ENCODE measurements around the gene MEX3D. TPM values are rescaled to one million over a fixed set of nuclear protein-coding genes. Genes with fewer than 3 reads are reported as not detected.
"Not testable (repeated sequence)": the region's sequence is repeated elsewhere in the genome, so short reads cannot be mapped to it uniquely, and the experiment has no call there.

MEX3D gene
- total and polyA plus RNA-seq, 4 experiments from 2014 or later = 0.16 to 4.9 (median 4.5) TPM; not detected in 1

DNA sequence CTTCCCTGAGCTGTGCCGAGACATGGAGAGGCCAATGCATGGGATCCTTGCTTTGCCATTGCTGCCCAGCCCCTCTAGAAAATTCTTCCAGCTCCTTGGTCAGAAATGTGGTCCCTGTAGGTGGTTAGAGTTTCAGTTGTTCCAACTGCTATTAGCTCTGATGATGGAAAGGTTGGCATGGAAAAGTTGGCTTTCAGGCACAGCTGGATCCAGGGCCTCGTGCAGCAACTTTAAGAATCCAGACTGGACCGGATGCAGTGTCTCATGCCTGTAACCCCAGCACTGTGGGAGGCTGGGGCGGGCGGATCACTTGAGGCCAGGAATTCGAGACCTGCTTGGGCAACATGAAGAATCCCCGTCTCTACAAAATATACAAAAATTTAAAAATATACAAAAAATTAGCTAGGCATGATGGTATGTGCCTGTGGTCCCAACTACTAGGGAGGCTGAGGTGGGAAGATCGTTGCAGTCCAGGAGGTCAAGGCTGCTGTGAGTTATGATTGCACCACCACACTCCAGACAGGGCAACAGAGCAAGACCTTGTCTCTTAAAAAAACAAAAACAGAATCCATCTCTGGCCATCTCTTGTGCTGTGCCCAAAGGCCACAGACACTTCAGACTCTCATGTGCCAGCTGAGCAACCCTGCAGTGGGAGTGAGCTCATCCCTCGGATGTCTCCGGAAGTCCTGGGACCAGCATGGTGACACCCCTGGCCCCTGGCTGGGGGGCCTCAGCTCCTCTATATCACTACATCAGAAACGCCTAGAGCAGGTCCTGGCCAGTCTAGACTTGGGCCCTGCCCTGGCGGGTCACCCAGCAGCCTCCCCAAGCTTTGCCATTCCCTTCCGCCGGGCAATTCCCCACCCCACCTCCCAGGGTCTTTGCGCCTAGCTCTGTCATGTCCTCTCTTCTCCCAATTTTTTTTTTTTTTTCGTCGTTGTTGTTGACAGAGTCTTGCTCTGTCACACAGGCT lies 16.8 kb downstream of the MEX3D start:
- H3K9me3 ChIP-seq (ENCODE audit: control insufficient read depth in 1 of 2, low read length in 2 of 2) = no peaks in the 10 kb centered on the region
- H3K27me3 Mint-ChIP-seq = peaks cover 3 to 15% of the 10 kb centered on the region in 2 donors
- no peak for DNase-seq
- ChIA-PET CTCF (ENCODE audit: partially characterized antibody) (interaction anchor here (1.1 to 1.2 kb wide), 2 partner anchors 8 to 275 kb away, joined by 3 read pairs; no protein-coding TSS in a partner anchor), POLR2A (ENCODE audit: partially characterized antibody) (no interaction called here)
- peak overlapping the region in 1 of 7 donors; percentile 63 for H3K27ac Mint-ChIP-seq
- no peaks in the 10 kb centered on the region for H3K36me3 Mint-ChIP-seq
- no peaks in the 10 kb centered on the region for H3K27me3 ChIP-seq (ENCODE audit: insufficient read depth, low read length)
- peaks cover 0 to 2% (median 0%) of the 10 kb centered on the region in 4 donors for H3K4me1 Mint-ChIP-seq
- H3K4me3 ChIP-seq (ENCODE audit: low read length in 2 of 2) = no peak overlapping the region
- H3K9me3 Mint-ChIP-seq = no peaks in the 10 kb centered on the region
- no peak overlapping the region for H3K4me3 Mint-ChIP-seq
- no peak overlapping the region for H3K27ac ChIP-seq (ENCODE audit: low read depth, low read length)
- intact Hi-C loops (cut with micrococcal nuclease) = no loop called here
- no peaks in the 10 kb centered on the region for H3K4me1 ChIP-seq (ENCODE audit: insufficient read depth, low read length)
- no peaks in the 10 kb centered on the region for H3K36me3 ChIP-seq (ENCODE audit: insufficient read depth, low read length)

- no peaks in the 10 kb centered on the region for H3K9me3 Mint-ChIP-seq
- no peak overlapping the region for H3K27ac Mint-ChIP-seq
- H3K4me1 ChIP-seq (ENCODE audit: insufficient read depth, low read length) = no peaks in the 10 kb centered on the region
- DNase-seq = no peak
- H3K27me3 Mint-ChIP-seq = peaks cover 8 to 19% of the 10 kb centered on the region in 2 donors
- no peaks in the 10 kb centered on the region for H3K27me3 ChIP-seq (ENCODE audit: insufficient read depth, low read length)
- ChIA-PET POLR2A (ENCODE audit: partially characterized antibody) (no interaction called here), CTCF (ENCODE audit: partially characterized antibody) (interaction anchor here (4.0 kb wide), 1 partner anchor 123 kb away, joined by 52 read pairs; no protein-coding TSS in a partner anchor)
- no peaks in the 10 kb centered on the region for H3K36me3 Mint-ChIP-seq
- no peak overlapping the region for H3K27ac ChIP-seq (ENCODE audit: low read depth, low read length)
- H3K4me1 Mint-ChIP-seq = peaks cover 0 to 6% (median 2%) of the 10 kb centered on the region in 4 donors
- intact Hi-C loops (cut with micrococcal nuclease) = no loop called here
- no peaks in the 10 kb centered on the region for H3K36me3 ChIP-seq (ENCODE audit: insufficient read depth, low read length)
- H3K4me3 Mint-ChIP-seq = no peak overlapping the region
- H3K9me3 ChIP-seq (ENCODE audit: control insufficient read depth in 1 of 2, low read length in 2 of 2) = no peaks in the 10 kb centered on the region
- no peak overlapping the region for H3K4me3 ChIP-seq (ENCODE audit: low read length in 2 of 2)
Observed at GRCh38 chr19:1549332-1549945, 18.7 kb downstream of the MEX3D start.

DNA sequence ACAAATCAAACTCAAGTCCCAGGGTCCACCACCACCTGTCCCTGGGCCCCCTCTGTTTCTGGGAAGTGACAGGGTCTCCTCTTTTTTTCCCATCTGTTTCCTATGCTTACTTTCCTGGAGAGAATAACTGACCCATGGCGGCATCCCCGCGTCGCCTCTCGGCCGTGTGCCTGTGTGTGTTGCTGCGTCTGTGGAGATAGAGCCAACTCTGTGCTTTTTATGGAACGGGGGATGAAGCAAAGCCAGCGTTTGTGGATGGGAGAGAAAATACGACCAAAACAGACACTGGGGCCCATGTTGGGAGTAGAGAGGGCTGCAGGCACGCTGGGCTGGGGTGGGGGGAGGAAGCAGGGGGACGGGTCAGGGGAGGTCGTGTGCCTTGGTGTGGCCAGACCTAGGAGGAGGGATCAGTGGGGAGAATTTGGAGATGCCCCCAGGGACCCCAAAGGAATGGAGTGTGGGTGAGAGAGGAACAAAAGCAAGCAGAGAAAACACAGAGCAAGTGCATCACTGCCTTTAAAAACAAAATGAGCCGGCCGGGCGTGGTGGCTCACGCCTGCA lies 27.7 kb downstream of the MEX3D start:
- H3K4me1 Mint-ChIP-seq = no peaks in the 10 kb centered on the region
- intact Hi-C loops (cut with micrococcal nuclease) = no loop called here
- peaks cover 14 to 18% of the 10 kb centered on the region in 2 donors for H3K27me3 Mint-ChIP-seq

GRCh38 chr19:1539749-1540148 lies 28.4 kb downstream of the MEX3D start:
- CTCF ChIA-PET (ENCODE audit: partially characterized antibody); POLR2A ChIA-PET (ENCODE audit: partially characterized antibody); H3K27ac ChIP-seq (ENCODE audit: low read depth, low read length); H3K4me1 ChIP-seq (ENCODE audit: insufficient read depth, low read length); H3K4me3 ChIP-seq (ENCODE audit: low read length in 2 of 2); H3K9me3 Mint-ChIP-seq; H3K36me3 Mint-ChIP-seq; H3K4me3 Mint-ChIP-seq; H3K36me3 ChIP-seq (ENCODE audit: insufficient read depth, low read length); H3K4me1 Mint-ChIP-seq; DNase-seq; intact Hi-C loops (cut with micrococcal nuclease); H3K27ac Mint-ChIP-seq; H3K27me3 ChIP-seq (ENCODE audit: insufficient read depth, low read length); H3K9me3 ChIP-seq (ENCODE audit: control insufficient read depth in 1 of 2, low read length in 2 of 2): not testable (repeated sequence)
- H3K27me3 Mint-ChIP-seq = peaks cover 18% of the 10 kb centered on the region in 2 donors

More for the DNA sequence above, 27.7 kb downstream of the MEX3D start:
- POLR2A ChIA-PET (ENCODE audit: partially characterized antibody) = no interaction called here
- Histone ChIP-seq H3K4me3 (ENCODE audit: low read length in 2 of 2) (no peak overlapping the region), H3K27me3 (ENCODE audit: insufficient read depth, low read length) (no peaks in the 10 kb centered on the region), H3K4me1 (ENCODE audit: insufficient read depth, low read length) (no peaks in the 10 kb centered on the region), H3K36me3 (ENCODE audit: insufficient read depth, low read length) (no peaks in the 10 kb centered on the region), H3K9me3 (ENCODE audit: control insufficient read depth in 1 of 2, low read length in 2 of 2) (no peaks in the 10 kb centered on the region), H3K27ac (ENCODE audit: low read depth, low read length) (no peak overlapping the region)
- no peak for DNase-seq
- no peak overlapping the region for H3K4me3 Mint-ChIP-seq
- no peak overlapping the region for H3K27ac Mint-ChIP-seq
- H3K36me3 Mint-ChIP-seq = no peaks in the 10 kb centered on the region
- CTCF ChIA-PET (ENCODE audit: partially characterized antibody) = interaction anchor here (0.6 kb wide), 1 partner anchor 1212 kb away, joined by 3 read pairs; no protein-coding TSS in a partner anchor
- no peaks in the 10 kb centered on the region for H3K9me3 Mint-ChIP-seq

GRCh38 chr19:1538978-1539377 lies 29.1 kb downstream of the MEX3D start:
- H3K9me3 ChIP-seq (ENCODE audit: control insufficient read depth in 1 of 2, low read length in 2 of 2) = no peaks in the 10 kb centered on the region
- H3K27ac Mint-ChIP-seq = no peak overlapping the region
- no peak for DNase-seq
- no peak overlapping the region for H3K4me3 ChIP-seq (ENCODE audit: low read length in 2 of 2)
- H3K4me3 Mint-ChIP-seq = no peak overlapping the region
- no peaks in the 10 kb centered on the region for H3K9me3 Mint-ChIP-seq
- intact Hi-C loops (cut with micrococcal nuclease) = no loop called here
- ChIA-PET CTCF (ENCODE audit: partially characterized antibody) (interaction anchor here (1.9 kb wide), 1 partner anchor 7 kb away, joined by 4 read pairs; no protein-coding TSS in a partner anchor), POLR2A (ENCODE audit: partially characterized antibody) (no interaction called here)
- no peaks in the 10 kb centered on the region for H3K4me1 ChIP-seq (ENCODE audit: insufficient read depth, low read length)
- peaks cover 17% of the 10 kb centered on the region in 2 donors for H3K27me3 Mint-ChIP-seq
- no peaks in the 10 kb centered on the region for H3K36me3 ChIP-seq (ENCODE audit: insufficient read depth, low read length)
- H3K27ac ChIP-seq (ENCODE audit: low read depth, low read length) = no peak overlapping the region
- no peaks in the 10 kb centered on the region for H3K27me3 ChIP-seq (ENCODE audit: insufficient read depth, low read length)
- no peaks in the 10 kb centered on the region for H3K36me3 Mint-ChIP-seq
- H3K4me1 Mint-ChIP-seq = no peaks in the 10 kb centered on the region

- H3K27ac Mint-ChIP-seq; H3K4me3 Mint-ChIP-seq; POLR2A ChIA-PET (ENCODE audit: partially characterized antibody); H3K9me3 ChIP-seq (ENCODE audit: control insufficient read depth in 1 of 2, low read length in 2 of 2); H3K4me3 ChIP-seq (ENCODE audit: low read length in 2 of 2); DNase-seq; intact Hi-C loops (cut with micrococcal nuclease); H3K4me1 Mint-ChIP-seq; H3K36me3 Mint-ChIP-seq; H3K27ac ChIP-seq (ENCODE audit: low read depth, low read length); H3K9me3 Mint-ChIP-seq; H3K36me3 ChIP-seq (ENCODE audit: insufficient read depth, low read length); H3K27me3 ChIP-seq (ENCODE audit: insufficient read depth, low read length); H3K4me1 ChIP-seq (ENCODE audit: insufficient read depth, low read length): not testable (repeated sequence)
- peaks cover 13 to 16% of the 10 kb centered on the region in 2 donors for H3K27me3 Mint-ChIP-seq
- CTCF ChIA-PET (ENCODE audit: partially characterized antibody) = interaction anchor here (1.0 kb wide), 1 partner anchor 10 kb away, joined by 3 read pairs; no protein-coding TSS in a partner anchor
Observed at GRCh38 chr19:1535699-1536098, 32.4 kb downstream of the MEX3D start.

DNA sequence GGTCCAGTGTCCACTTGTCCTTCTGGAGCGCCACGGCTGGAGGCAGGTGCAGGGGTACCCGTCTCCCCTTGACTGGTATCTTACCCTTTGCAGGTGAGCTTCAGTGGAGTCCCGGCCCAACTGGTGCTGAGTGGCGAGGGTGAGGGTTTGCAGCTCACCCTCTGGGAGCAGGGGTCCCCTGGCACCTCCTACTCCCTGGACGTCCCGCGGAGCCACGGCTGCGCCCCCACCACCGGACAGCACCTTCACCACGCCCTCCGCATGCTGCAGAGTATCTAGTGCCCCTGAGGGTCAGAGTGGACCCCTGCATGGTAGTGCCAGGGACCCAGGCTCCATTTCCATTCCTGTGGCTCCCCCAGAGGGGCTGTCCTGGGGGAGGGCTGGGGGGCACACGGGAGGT lies 33.2 kb downstream of the MEX3D start:
- Mint-ChIP-seq H3K27ac (no peak overlapping the region), H3K36me3 (no peaks in the 10 kb centered on the region), H3K9me3 (no peaks in the 10 kb centered on the region), H3K4me1 (peaks cover 0 to 1% (median 0%) of the 10 kb centered on the region in 4 donors), H3K27me3 (peaks cover 8 to 11% of the 10 kb centered on the region in 2 donors), H3K4me3 (no peak overlapping the region)
- Histone ChIP-seq H3K36me3 (ENCODE audit: insufficient read depth, low read length) (no peaks in the 10 kb centered on the region), H3K4me1 (ENCODE audit: insufficient read depth, low read length) (no peaks in the 10 kb centered on the region), H3K27me3 (ENCODE audit: insufficient read depth, low read length) (no peaks in the 10 kb centered on the region), H3K27ac (ENCODE audit: low read depth, low read length) (no peak overlapping the region), H3K9me3 (ENCODE audit: control insufficient read depth in 1 of 2, low read length in 2 of 2) (no peaks in the 10 kb centered on the region), H3K4me3 (ENCODE audit: low read length in 2 of 2) (no peak overlapping the region)
- no peak for DNase-seq
- ChIA-PET CTCF (ENCODE audit: partially characterized antibody) (interaction anchor here (1.0 kb wide), 1 partner anchor 11 kb away, joined by 3 read pairs; no protein-coding TSS in a partner anchor), POLR2A (ENCODE audit: partially characterized antibody) (no interaction called here)
- intact Hi-C loops (cut with micrococcal nuclease) = no loop called here
